ENCODE data around the gene TET2.

The TET2 gene

DNA sequence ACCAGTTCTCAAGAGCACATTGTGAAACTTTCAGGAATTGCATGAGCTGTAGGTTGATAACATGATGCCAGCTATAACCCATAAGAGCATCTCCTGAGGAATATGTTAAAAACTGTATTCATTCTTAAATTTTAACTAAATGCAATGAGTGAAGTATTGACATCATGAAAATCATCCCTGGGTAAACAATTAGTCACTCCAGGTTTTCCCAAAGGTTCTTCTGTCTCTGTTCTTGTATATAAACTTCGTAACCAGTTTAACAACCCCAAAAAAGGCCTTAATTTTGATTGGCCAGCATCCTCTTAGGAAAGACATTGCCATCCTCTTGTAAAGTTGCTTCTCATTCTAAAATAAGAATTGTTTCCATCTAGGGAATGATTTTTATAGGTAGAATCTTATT, 80.4 kb downstream of the TET2 start:
- WGBS, 2 experiments, result 100% methylated on average over 1 of the region's 1 CpG
- Histone ChIP-seq H3K9me3 (ENCODE audit: control insufficient read depth, low read length) (no peaks in the 10 kb centered on the region), H3K27ac (ENCODE audit: insufficient read depth, low read depth, low read length, poor library complexity, severe bottlenecking) (no peak overlapping the region), H3K4me3 (ENCODE audit: insufficient read depth, low read depth, low read length) (no peak overlapping the region), H3K4me1 (ENCODE audit: control insufficient read depth, insufficient read depth, low read length) (no peaks in the 10 kb centered on the region), H3K36me3 (ENCODE audit: control insufficient read depth, insufficient read depth, low read length) (no peaks in the 10 kb centered on the region), H3K27me3 (ENCODE audit: control insufficient read depth, insufficient read depth, low read length, poor library complexity, severe bottlenecking) (no peaks in the 10 kb centered on the region)

- no peaks in the 10 kb centered on the region for H3K4me1 ChIP-seq (ENCODE audit: control insufficient read depth, insufficient read depth, low read length)
- no peak overlapping the region for H3K27ac ChIP-seq (ENCODE audit: insufficient read depth, low read depth, low read length, poor library complexity, severe bottlenecking)
- 83 to 92% methylated on average over 1 of the region's 1 CpG for WGBS, 2 experiments
- no peaks in the 10 kb centered on the region for H3K27me3 ChIP-seq (ENCODE audit: control insufficient read depth, insufficient read depth, low read length, poor library complexity, severe bottlenecking)
- H3K36me3 ChIP-seq (ENCODE audit: control insufficient read depth, insufficient read depth, low read length), result no peaks in the 10 kb centered on the region
- no peaks in the 10 kb centered on the region for H3K9me3 ChIP-seq (ENCODE audit: control insufficient read depth, low read length)
- H3K4me3 ChIP-seq (ENCODE audit: insufficient read depth, low read depth, low read length), result no peak overlapping the region
These were observed 83.6 kb downstream of the TET2 start for GRCh38 chr4:105230287-105230686.

GRCh38 chr4:105232374-105232773, 85.7 kb downstream of the TET2 start:
- WGBS, 2 experiments, result 92 to 96% methylated on average over 4 of the region's 4 CpGs
- Histone ChIP-seq H3K4me3 (ENCODE audit: insufficient read depth, low read depth, low read length) (no peak overlapping the region), H3K9me3 (ENCODE audit: control insufficient read depth, low read length) (no peaks in the 10 kb centered on the region), H3K4me1 (ENCODE audit: control insufficient read depth, insufficient read depth, low read length) (no peaks in the 10 kb centered on the region), H3K27ac (ENCODE audit: insufficient read depth, low read depth, low read length, poor library complexity, severe bottlenecking) (no peak overlapping the region), H3K27me3 (ENCODE audit: control insufficient read depth, insufficient read depth, low read length, poor library complexity, severe bottlenecking) (no peaks in the 10 kb centered on the region), H3K36me3 (ENCODE audit: control insufficient read depth, insufficient read depth, low read length) (no peaks in the 10 kb centered on the region)

DNA sequence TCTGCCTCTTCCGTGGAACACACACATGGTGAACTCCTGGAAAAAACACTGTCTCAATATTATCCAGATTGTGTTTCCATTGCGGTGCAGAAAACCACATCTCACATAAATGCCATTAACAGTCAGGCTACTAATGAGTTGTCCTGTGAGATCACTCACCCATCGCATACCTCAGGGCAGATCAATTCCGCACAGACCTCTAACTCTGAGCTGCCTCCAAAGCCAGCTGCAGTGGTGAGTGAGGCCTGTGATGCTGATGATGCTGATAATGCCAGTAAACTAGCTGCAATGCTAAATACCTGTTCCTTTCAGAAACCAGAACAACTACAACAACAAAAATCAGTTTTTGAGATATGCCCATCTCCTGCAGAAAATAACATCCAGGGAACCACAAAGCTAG, 87.9 kb downstream of the TET2 start:
- H3K4me1 ChIP-seq (ENCODE audit: control insufficient read depth, insufficient read depth, low read length), result no peaks in the 10 kb centered on the region
- H3K36me3 ChIP-seq (ENCODE audit: control insufficient read depth, insufficient read depth, low read length), result no peaks in the 10 kb centered on the region
- no peaks in the 10 kb centered on the region for H3K9me3 ChIP-seq (ENCODE audit: control insufficient read depth, low read length)
- H3K4me3 ChIP-seq (ENCODE audit: insufficient read depth, low read depth, low read length), result no peak overlapping the region
- H3K27ac ChIP-seq (ENCODE audit: insufficient read depth, low read depth, low read length, poor library complexity, severe bottlenecking), result no peak overlapping the region
- 86 to 91% methylated on average over 4 of the region's 4 CpGs for WGBS, 2 experiments
- H3K27me3 ChIP-seq (ENCODE audit: control insufficient read depth, insufficient read depth, low read length, poor library complexity, severe bottlenecking), result no peaks in the 10 kb centered on the region

- 94 to 95% methylated on average over 4 of the region's 4 CpGs for WGBS, 2 experiments
- H3K4me3 ChIP-seq (ENCODE audit: insufficient read depth, low read depth, low read length), result no peak overlapping the region
- H3K4me1 ChIP-seq (ENCODE audit: control insufficient read depth, insufficient read depth, low read length), result no peaks in the 10 kb centered on the region
- no peaks in the 10 kb centered on the region for H3K9me3 ChIP-seq (ENCODE audit: control insufficient read depth, low read length)
- no peak overlapping the region for H3K27ac ChIP-seq (ENCODE audit: insufficient read depth, low read depth, low read length, poor library complexity, severe bottlenecking)
- no peaks in the 10 kb centered on the region for H3K27me3 ChIP-seq (ENCODE audit: control insufficient read depth, insufficient read depth, low read length, poor library complexity, severe bottlenecking)
- no peaks in the 10 kb centered on the region for H3K36me3 ChIP-seq (ENCODE audit: control insufficient read depth, insufficient read depth, low read length)
These were observed 89.7 kb downstream of the TET2 start for GRCh38 chr4:105236202-105236915.

GRCh38 chr4:105236916-105237311, 90.2 kb downstream of the TET2 start:
- no peaks in the 10 kb centered on the region for H3K9me3 ChIP-seq (ENCODE audit: control insufficient read depth, low read length)
- H3K36me3 ChIP-seq (ENCODE audit: control insufficient read depth, insufficient read depth, low read length), result no peaks in the 10 kb centered on the region
- no peak overlapping the region for H3K27ac ChIP-seq (ENCODE audit: insufficient read depth, low read depth, low read length, poor library complexity, severe bottlenecking)
- no peaks in the 10 kb centered on the region for H3K4me1 ChIP-seq (ENCODE audit: control insufficient read depth, insufficient read depth, low read length)
- H3K27me3 ChIP-seq (ENCODE audit: control insufficient read depth, insufficient read depth, low read length, poor library complexity, severe bottlenecking), result no peaks in the 10 kb centered on the region
- H3K4me3 ChIP-seq (ENCODE audit: insufficient read depth, low read depth, low read length), result no peak overlapping the region
- WGBS, 2 experiments, result 97% methylated on average over 2 of the region's 2 CpGs

DNA sequence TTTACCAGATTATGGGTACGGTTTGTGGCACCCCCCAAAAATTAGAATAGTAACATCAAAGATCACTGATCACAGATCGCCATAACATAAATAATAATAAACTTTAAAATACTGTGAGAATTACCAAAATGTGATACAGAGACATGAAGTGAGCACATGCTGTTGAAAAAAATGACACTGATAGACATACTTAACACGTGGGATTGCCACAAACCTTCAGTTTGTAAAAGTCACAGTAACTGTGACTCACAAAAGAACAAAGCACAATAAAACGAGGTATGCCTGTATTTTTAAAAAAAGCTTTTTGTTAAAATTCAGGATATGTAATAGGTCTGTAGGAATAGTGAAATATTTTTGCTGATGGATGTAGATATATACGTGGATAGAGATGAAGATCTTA, 93.4 kb downstream of the TET2 start:
- no peak overlapping the region for H3K4me3 ChIP-seq (ENCODE audit: insufficient read depth, low read depth, low read length)
- no peaks in the 10 kb centered on the region for H3K27me3 ChIP-seq (ENCODE audit: control insufficient read depth, insufficient read depth, low read length, poor library complexity, severe bottlenecking)
- no peaks in the 10 kb centered on the region for H3K9me3 ChIP-seq (ENCODE audit: control insufficient read depth, low read length)
- 90 to 94% methylated on average over 4 of the region's 5 CpGs for WGBS, 2 experiments
- H3K36me3 ChIP-seq (ENCODE audit: control insufficient read depth, insufficient read depth, low read length), result no peaks in the 10 kb centered on the region
- no peak overlapping the region for H3K27ac ChIP-seq (ENCODE audit: insufficient read depth, low read depth, low read length, poor library complexity, severe bottlenecking)
- no peaks in the 10 kb centered on the region for H3K4me1 ChIP-seq (ENCODE audit: control insufficient read depth, insufficient read depth, low read length)

- Histone ChIP-seq H3K27me3 (ENCODE audit: control insufficient read depth, insufficient read depth, low read length, poor library complexity, severe bottlenecking) (no peaks in the 10 kb centered on the region), H3K27ac (ENCODE audit: insufficient read depth, low read depth, low read length, poor library complexity, severe bottlenecking) (no peak overlapping the region), H3K9me3 (ENCODE audit: control insufficient read depth, low read length) (no peaks in the 10 kb centered on the region), H3K36me3 (ENCODE audit: control insufficient read depth, insufficient read depth, low read length) (no peaks in the 10 kb centered on the region), H3K4me1 (ENCODE audit: control insufficient read depth, insufficient read depth, low read length) (no peaks in the 10 kb centered on the region), H3K4me3 (ENCODE audit: insufficient read depth, low read depth, low read length) (no peak overlapping the region)
- WGBS, 2 experiments, result 89 to 98% methylated on average over 3 to 4 of the region's 4 CpGs
These were observed 94.8 kb downstream of the TET2 start for GRCh38 chr4:105241451-105241850.

DNA sequence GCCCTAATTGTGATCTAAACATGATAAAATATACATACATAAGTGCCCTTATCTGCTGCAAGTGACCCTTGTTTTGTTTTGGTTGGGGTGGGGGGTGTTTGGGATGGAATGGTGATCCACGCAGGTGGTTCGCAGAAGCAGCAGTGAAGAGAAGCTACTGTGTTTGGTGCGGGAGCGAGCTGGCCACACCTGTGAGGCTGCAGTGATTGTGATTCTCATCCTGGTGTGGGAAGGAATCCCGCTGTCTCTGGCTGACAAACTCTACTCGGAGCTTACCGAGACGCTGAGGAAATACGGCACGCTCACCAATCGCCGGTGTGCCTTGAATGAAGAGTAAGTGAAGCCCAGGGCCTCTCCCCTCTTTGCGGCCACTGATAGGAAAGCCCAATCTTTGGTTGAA, 96.8 kb downstream of the TET2 start:
- H3K36me3 ChIP-seq (ENCODE audit: control insufficient read depth, insufficient read depth, low read length), result no peaks in the 10 kb centered on the region
- H3K27me3 ChIP-seq (ENCODE audit: control insufficient read depth, insufficient read depth, low read length, poor library complexity, severe bottlenecking), result no peaks in the 10 kb centered on the region
- 91 to 94% methylated on average over 13 of the region's 13 CpGs for WGBS, 2 experiments
- H3K4me3 ChIP-seq (ENCODE audit: insufficient read depth, low read depth, low read length), result no peak overlapping the region
- H3K4me1 ChIP-seq (ENCODE audit: control insufficient read depth, insufficient read depth, low read length), result no peaks in the 10 kb centered on the region
- H3K9me3 ChIP-seq (ENCODE audit: control insufficient read depth, low read length), result no peaks in the 10 kb centered on the region
- H3K27ac ChIP-seq (ENCODE audit: insufficient read depth, low read depth, low read length, poor library complexity, severe bottlenecking), result no peak overlapping the region

GRCh38 chr4:105246712-105247111, 100.0 kb downstream of the TET2 start:
- Histone ChIP-seq H3K27ac (ENCODE audit: insufficient read depth, low read depth, low read length, poor library complexity, severe bottlenecking) (no peak overlapping the region), H3K4me1 (ENCODE audit: control insufficient read depth, insufficient read depth, low read length) (no peaks in the 10 kb centered on the region), H3K36me3 (ENCODE audit: control insufficient read depth, insufficient read depth, low read length) (no peaks in the 10 kb centered on the region), H3K27me3 (ENCODE audit: control insufficient read depth, insufficient read depth, low read length, poor library complexity, severe bottlenecking) (no peaks in the 10 kb centered on the region), H3K9me3 (ENCODE audit: control insufficient read depth, low read length) (no peaks in the 10 kb centered on the region), H3K4me3 (ENCODE audit: insufficient read depth, low read depth, low read length) (no peak overlapping the region)
- 80 to 88% methylated on average over 1 of the region's 1 CpG for WGBS, 2 experiments

DNA sequence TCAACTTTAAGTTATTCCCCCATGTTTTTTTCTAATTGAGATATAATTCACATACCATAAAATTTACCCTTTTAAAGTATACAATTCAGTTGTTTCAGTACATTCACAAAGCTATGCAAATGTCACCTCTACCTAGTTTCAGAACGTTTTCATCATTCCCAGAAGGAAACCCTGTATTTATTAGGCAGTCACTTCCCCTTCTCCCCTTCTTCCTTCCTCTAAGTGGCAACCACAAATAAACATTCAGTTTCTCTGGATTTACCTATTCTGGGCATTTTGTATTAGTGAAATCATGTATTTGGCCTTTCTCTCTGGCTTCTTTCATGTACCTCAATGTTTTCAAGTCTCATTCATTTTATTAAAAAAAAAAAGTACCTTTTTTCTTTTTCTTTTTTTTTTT, 101.9 kb downstream of the TET2 start:
- no peaks in the 10 kb centered on the region for H3K36me3 ChIP-seq (ENCODE audit: control insufficient read depth, insufficient read depth, low read length)
- H3K4me1 ChIP-seq (ENCODE audit: control insufficient read depth, insufficient read depth, low read length), result no peaks in the 10 kb centered on the region
- 74 to 79% methylated on average over 1 of the region's 1 CpG for WGBS, 2 experiments
- no peak overlapping the region for H3K27ac ChIP-seq (ENCODE audit: insufficient read depth, low read depth, low read length, poor library complexity, severe bottlenecking)
- no peaks in the 10 kb centered on the region for H3K27me3 ChIP-seq (ENCODE audit: control insufficient read depth, insufficient read depth, low read length, poor library complexity, severe bottlenecking)
- no peak overlapping the region for H3K4me3 ChIP-seq (ENCODE audit: insufficient read depth, low read depth, low read length)
- H3K9me3 ChIP-seq (ENCODE audit: control insufficient read depth, low read length), result no peaks in the 10 kb centered on the region

All from ectodermal cell (in vitro differentiated cells).